ENCODE measurements around the gene TBC1D14. TPM values are rescaled to one million over a fixed set of nuclear protein-coding genes. Genes with fewer than 3 reads are reported as not detected.
A peak's percentile ranks its signal among the peaks of the same experiment; 100 is the strongest.

Gene TBC1D14
- total and polyA plus RNA-seq, 5 donors from 2014 or later: 46.6 to 67.7 (median 52.2) TPM

DNA sequence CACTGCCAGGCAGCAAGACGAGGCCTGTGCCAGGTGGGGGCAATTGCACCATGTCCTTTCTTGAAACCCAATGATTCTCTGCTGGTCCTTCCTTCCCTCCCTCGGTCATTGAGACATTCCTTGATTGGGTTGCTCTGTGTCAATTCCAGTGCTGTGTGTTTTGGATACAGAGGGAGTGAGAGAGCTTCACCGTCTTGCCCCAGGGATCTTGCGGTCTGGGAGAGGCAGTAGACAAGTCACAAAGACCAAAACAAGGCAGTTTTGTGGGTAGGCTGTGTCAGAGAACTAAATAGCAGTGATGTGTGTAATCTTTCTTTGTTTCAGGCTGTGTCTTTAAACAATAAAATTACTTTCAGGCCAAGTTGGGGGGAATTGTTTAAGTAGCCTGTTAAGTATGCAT is 94.7 kb downstream of the TBC1D14 start:
- no peaks in the 10 kb centered on the region for H3K27me3 Mint-ChIP-seq
- Histone ChIP-seq H3K36me3 (ENCODE audit: control insufficient read depth, insufficient read depth, low read length) (peaks cover 88% of the 10 kb centered on the region), H3K4me1 (ENCODE audit: control insufficient read depth, insufficient read depth, low read length, poor library complexity, severe bottlenecking) (peaks cover 7% of the 10 kb centered on the region), H3K4me3 (ENCODE audit: low read depth, low read length) (no peak overlapping the region), H3K9me3 (ENCODE audit: control insufficient read depth in 2 of 2, low read length in 2 of 2) (no peaks in the 10 kb centered on the region), H3K27ac (ENCODE audit: insufficient read depth, low read length, poor library complexity, severe bottlenecking) (no peak overlapping the region), H3K27me3 (ENCODE audit: control insufficient read depth, insufficient read depth, low read length) (no peaks in the 10 kb centered on the region)
- H3K27ac Mint-ChIP-seq: peak overlapping the region in 1 of 3 donors; percentile 58
- DNase-seq (no peak), ATAC-seq (ENCODE audit: low read depth in 2 of 2) (no peak)
- peaks cover 57% of the 10 kb centered on the region for H3K36me3 Mint-ChIP-seq
- H3K4me1 Mint-ChIP-seq: peaks cover 3 to 27% (median 5%) of the 10 kb centered on the region in 4 donors
- no peaks in the 10 kb centered on the region for H3K9me3 Mint-ChIP-seq
- no peak overlapping the region for H3K4me3 Mint-ChIP-seq

DNA sequence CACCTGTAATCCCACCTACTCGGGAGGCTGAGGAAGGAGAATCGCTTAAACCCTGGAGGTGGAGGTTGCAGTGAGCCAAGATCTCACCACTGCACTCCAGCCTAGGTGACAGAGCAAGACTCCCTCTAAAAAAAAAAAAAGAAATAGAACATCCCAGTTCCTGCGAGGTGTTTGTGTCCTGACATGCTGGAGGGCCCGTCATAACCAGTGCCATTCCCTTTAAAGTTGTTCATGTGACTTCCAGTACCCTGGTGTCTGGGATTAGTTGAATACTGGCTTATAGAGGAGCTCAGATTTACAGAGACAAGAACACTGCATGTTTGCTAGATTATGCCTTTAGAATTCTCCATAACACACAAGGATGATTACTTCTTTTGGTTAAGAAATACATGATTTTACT is 95.9 kb downstream of the TBC1D14 start:
- H3K27me3 Mint-ChIP-seq: no peaks in the 10 kb centered on the region
- H3K9me3 ChIP-seq (ENCODE audit: control insufficient read depth in 2 of 2, low read length in 2 of 2): no peaks in the 10 kb centered on the region
- no peaks in the 10 kb centered on the region for H3K9me3 Mint-ChIP-seq
- peak overlapping the region in 1 of 3 donors; percentile 41 for H3K27ac Mint-ChIP-seq
- no peaks in the 10 kb centered on the region for H3K4me1 ChIP-seq (ENCODE audit: control insufficient read depth, insufficient read depth, low read length, poor library complexity, severe bottlenecking)
- peaks cover 88% of the 10 kb centered on the region for H3K36me3 ChIP-seq (ENCODE audit: control insufficient read depth, insufficient read depth, low read length)
- DNase-seq (no peak), ATAC-seq (ENCODE audit: low read depth in 2 of 2) (no peak)
- H3K4me3 Mint-ChIP-seq: no peak overlapping the region
- peaks cover 57% of the 10 kb centered on the region for H3K36me3 Mint-ChIP-seq
- no peaks in the 10 kb centered on the region for H3K27me3 ChIP-seq (ENCODE audit: control insufficient read depth, insufficient read depth, low read length)
- H3K27ac ChIP-seq (ENCODE audit: insufficient read depth, low read length, poor library complexity, severe bottlenecking): no peak overlapping the region
- H3K4me1 Mint-ChIP-seq: peaks cover 0 to 22% (median 6%) of the 10 kb centered on the region in 4 donors
- H3K4me3 ChIP-seq (ENCODE audit: low read depth, low read length): no peak overlapping the region

- peaks cover 51% of the 10 kb centered on the region for H3K36me3 Mint-ChIP-seq
- Histone ChIP-seq H3K4me3 (ENCODE audit: low read depth, low read length) (no peak overlapping the region), H3K27ac (ENCODE audit: insufficient read depth, low read length, poor library complexity, severe bottlenecking) (no peak overlapping the region), H3K36me3 (ENCODE audit: control insufficient read depth, insufficient read depth, low read length) (peaks cover 88% of the 10 kb centered on the region), H3K4me1 (ENCODE audit: control insufficient read depth, insufficient read depth, low read length, poor library complexity, severe bottlenecking) (no peaks in the 10 kb centered on the region), H3K27me3 (ENCODE audit: control insufficient read depth, insufficient read depth, low read length) (no peaks in the 10 kb centered on the region), H3K9me3 (ENCODE audit: control insufficient read depth in 2 of 2, low read length in 2 of 2) (no peaks in the 10 kb centered on the region)
- DNase-seq: no peak
- no peaks in the 10 kb centered on the region for H3K9me3 Mint-ChIP-seq
- H3K27me3 Mint-ChIP-seq: no peaks in the 10 kb centered on the region
- H3K4me3 Mint-ChIP-seq: no peak overlapping the region
- H3K4me1 Mint-ChIP-seq: peaks cover 0 to 17% (median 6%) of the 10 kb centered on the region in 4 donors
- no peak for ATAC-seq (ENCODE audit: low read depth in 2 of 2)
- peak overlapping the region in 2 of 3 donors; percentile 41 to 89 for H3K27ac Mint-ChIP-seq
Measured at GRCh38 chr4:7006411-7006810, 96.8 kb downstream of the TBC1D14 start.

DNA sequence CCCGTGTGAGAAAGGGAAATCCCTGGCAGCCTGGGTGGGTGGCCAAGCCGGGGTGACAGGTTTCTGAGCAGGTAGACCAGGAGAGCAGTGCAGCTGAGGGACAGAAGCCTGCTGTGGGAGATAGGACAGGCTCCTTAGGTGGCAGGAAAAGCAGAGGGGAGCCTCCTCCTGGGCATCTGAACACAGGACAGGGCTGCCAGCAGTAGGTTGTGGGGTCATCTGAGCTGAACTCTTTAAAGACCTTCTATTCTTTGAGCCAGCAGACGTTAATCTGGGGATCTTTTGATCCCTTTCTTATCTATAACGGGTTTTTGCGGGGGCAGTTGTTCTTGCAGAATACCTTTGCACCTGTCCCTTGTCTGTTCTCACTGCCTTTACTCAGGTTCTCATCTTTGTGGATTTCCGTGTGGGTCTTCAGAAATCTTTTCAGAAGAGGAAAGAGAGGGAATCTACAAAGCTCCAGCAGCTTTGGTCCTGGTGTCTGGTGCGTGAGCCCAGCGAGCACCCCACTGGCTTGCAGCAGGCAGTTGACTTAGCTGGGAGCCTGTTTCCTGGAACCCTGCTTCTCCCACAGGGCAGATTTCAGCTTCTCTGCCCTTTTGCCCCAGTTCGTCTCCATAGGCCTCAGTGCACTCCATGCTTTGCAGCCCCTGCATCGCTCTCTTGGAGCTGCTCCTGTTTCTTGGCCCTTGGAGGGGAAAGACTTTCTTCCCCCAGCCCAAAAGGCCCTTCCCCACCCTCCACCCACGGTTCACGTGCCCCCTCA is 97.7 kb downstream of the TBC1D14 start:
- no peak for ATAC-seq (ENCODE audit: low read depth in 2 of 2)
- Mint-ChIP-seq H3K9me3 (no peaks in the 10 kb centered on the region), H3K4me3 (no peak overlapping the region), H3K27ac (peak overlapping the region in 2 of 3 donors; percentile 17 to 74), H3K4me1 (peaks cover 0 to 15% (median 6%) of the 10 kb centered on the region in 4 donors), H3K27me3 (no peaks in the 10 kb centered on the region), H3K36me3 (peaks cover 42% of the 10 kb centered on the region)
- no peak overlapping the region for H3K4me3 ChIP-seq (ENCODE audit: low read depth, low read length)
- DNase-seq: no peak
- no peaks in the 10 kb centered on the region for H3K27me3 ChIP-seq (ENCODE audit: control insufficient read depth, insufficient read depth, low read length)
- H3K4me1 ChIP-seq (ENCODE audit: control insufficient read depth, insufficient read depth, low read length, poor library complexity, severe bottlenecking): no peaks in the 10 kb centered on the region
- no peak overlapping the region for H3K27ac ChIP-seq (ENCODE audit: insufficient read depth, low read length, poor library complexity, severe bottlenecking)
- no peaks in the 10 kb centered on the region for H3K9me3 ChIP-seq (ENCODE audit: control insufficient read depth in 2 of 2, low read length in 2 of 2)
- peaks cover 79% of the 10 kb centered on the region for H3K36me3 ChIP-seq (ENCODE audit: control insufficient read depth, insufficient read depth, low read length)

DNA sequence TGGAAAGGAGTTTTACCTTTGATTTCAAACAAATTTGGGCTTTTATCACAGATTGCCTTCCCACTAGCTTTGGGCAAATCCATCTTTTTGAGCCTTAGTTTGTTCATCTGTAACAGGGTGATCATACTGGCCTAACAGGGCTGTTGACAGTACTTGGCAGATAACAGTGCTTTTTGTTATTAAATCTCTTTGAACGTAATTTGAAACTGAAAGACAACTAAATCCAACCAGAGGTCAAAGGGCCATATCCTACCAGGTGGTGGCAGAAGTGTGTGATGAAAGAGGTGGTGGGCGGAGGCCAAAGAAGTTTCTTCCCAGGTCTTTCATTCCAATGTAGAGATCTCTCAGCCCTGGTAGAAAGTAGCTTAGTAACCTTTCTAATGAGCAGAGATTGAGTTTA is 98.3 kb downstream of the TBC1D14 start:
- Histone ChIP-seq H3K4me3 (ENCODE audit: low read depth, low read length) (no peak overlapping the region), H3K9me3 (ENCODE audit: control insufficient read depth in 2 of 2, low read length in 2 of 2) (no peaks in the 10 kb centered on the region), H3K27me3 (ENCODE audit: control insufficient read depth, insufficient read depth, low read length) (no peaks in the 10 kb centered on the region), H3K27ac (ENCODE audit: insufficient read depth, low read length, poor library complexity, severe bottlenecking) (no peak overlapping the region), H3K36me3 (ENCODE audit: control insufficient read depth, insufficient read depth, low read length) (peaks cover 76% of the 10 kb centered on the region), H3K4me1 (ENCODE audit: control insufficient read depth, insufficient read depth, low read length, poor library complexity, severe bottlenecking) (no peaks in the 10 kb centered on the region)
- ATAC-seq (ENCODE audit: low read depth in 2 of 2) (no peak), DNase-seq (peak in 1 of 3 donors; percentile 27)
- H3K4me1 Mint-ChIP-seq: peaks cover 0 to 12% (median 6%) of the 10 kb centered on the region in 4 donors
- H3K27ac Mint-ChIP-seq: peak overlapping the region in 2 of 3 donors; percentile 17 to 88
- H3K4me3 Mint-ChIP-seq: no peak overlapping the region
- no peaks in the 10 kb centered on the region for H3K9me3 Mint-ChIP-seq
- peaks cover 40% of the 10 kb centered on the region for H3K36me3 Mint-ChIP-seq
- H3K27me3 Mint-ChIP-seq: no peaks in the 10 kb centered on the region

DNA sequence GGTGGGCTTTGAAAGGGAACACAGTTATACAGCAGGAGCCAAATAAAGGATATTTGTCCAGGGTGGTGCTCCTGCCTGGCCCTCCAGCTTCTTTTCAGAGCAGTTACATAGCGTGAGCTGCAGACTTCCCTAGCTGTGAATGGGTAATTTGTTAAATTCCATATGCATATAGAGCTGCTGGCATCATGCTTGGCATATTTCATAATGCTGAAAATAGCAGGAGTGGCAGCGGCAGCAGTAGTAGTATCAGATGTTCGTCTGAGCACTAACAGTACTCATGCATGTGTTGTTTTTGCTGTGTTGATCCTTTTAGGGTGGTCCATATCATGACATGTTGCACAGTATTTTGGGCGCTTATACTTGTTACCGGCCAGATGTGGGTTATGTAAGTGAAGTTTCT is 99.9 kb downstream of the TBC1D14 start:
- Mint-ChIP-seq H3K36me3 (peaks cover 38% of the 10 kb centered on the region), H3K4me3 (no peak overlapping the region), H3K27ac (no peak overlapping the region)

GRCh38 chr4:7013175-7013574 is 103.5 kb downstream of the TBC1D14 start:
- peaks cover 40% of the 10 kb centered on the region for H3K36me3 Mint-ChIP-seq
- no peak for DNase-seq
- Histone ChIP-seq H3K27ac (ENCODE audit: insufficient read depth, low read length, poor library complexity, severe bottlenecking) (no peak overlapping the region), H3K4me1 (ENCODE audit: control insufficient read depth, insufficient read depth, low read length, poor library complexity, severe bottlenecking) (no peaks in the 10 kb centered on the region), H3K36me3 (ENCODE audit: control insufficient read depth, insufficient read depth, low read length) (peaks cover 83% of the 10 kb centered on the region), H3K27me3 (ENCODE audit: control insufficient read depth, insufficient read depth, low read length) (no peaks in the 10 kb centered on the region), H3K4me3 (ENCODE audit: low read depth, low read length) (no peak overlapping the region), H3K9me3 (ENCODE audit: control insufficient read depth in 2 of 2, low read length in 2 of 2) (no peaks in the 10 kb centered on the region)
- no peaks in the 10 kb centered on the region for H3K27me3 Mint-ChIP-seq
- H3K27ac Mint-ChIP-seq: peak overlapping the region in 1 of 3 donors; percentile 56
- no peaks in the 10 kb centered on the region for H3K9me3 Mint-ChIP-seq
- no peak overlapping the region for H3K4me3 Mint-ChIP-seq
- no peak for ATAC-seq (ENCODE audit: low read depth in 2 of 2)
- peaks cover 0 to 4% (median under 1%) of the 10 kb centered on the region in 4 donors for H3K4me1 Mint-ChIP-seq

More for the DNA sequence above, 99.9 kb downstream of the TBC1D14 start:
- H3K9me3 Mint-ChIP-seq: no peaks in the 10 kb centered on the region
- no peak for DNase-seq
- ATAC-seq (ENCODE audit: low read depth in 2 of 2): no peak
- H3K4me3 ChIP-seq (ENCODE audit: low read depth, low read length): no peak overlapping the region
- H3K27me3 Mint-ChIP-seq: no peaks in the 10 kb centered on the region
- peaks cover 0 to 10% (median 6%) of the 10 kb centered on the region in 4 donors for H3K4me1 Mint-ChIP-seq
- H3K27me3 ChIP-seq (ENCODE audit: control insufficient read depth, insufficient read depth, low read length): no peaks in the 10 kb centered on the region
- H3K27ac ChIP-seq (ENCODE audit: insufficient read depth, low read length, poor library complexity, severe bottlenecking): no peak overlapping the region
- H3K9me3 ChIP-seq (ENCODE audit: control insufficient read depth in 2 of 2, low read length in 2 of 2): no peaks in the 10 kb centered on the region
- H3K4me1 ChIP-seq (ENCODE audit: control insufficient read depth, insufficient read depth, low read length, poor library complexity, severe bottlenecking): no peaks in the 10 kb centered on the region
- H3K36me3 ChIP-seq (ENCODE audit: control insufficient read depth, insufficient read depth, low read length): peaks cover 78% of the 10 kb centered on the region

DNA sequence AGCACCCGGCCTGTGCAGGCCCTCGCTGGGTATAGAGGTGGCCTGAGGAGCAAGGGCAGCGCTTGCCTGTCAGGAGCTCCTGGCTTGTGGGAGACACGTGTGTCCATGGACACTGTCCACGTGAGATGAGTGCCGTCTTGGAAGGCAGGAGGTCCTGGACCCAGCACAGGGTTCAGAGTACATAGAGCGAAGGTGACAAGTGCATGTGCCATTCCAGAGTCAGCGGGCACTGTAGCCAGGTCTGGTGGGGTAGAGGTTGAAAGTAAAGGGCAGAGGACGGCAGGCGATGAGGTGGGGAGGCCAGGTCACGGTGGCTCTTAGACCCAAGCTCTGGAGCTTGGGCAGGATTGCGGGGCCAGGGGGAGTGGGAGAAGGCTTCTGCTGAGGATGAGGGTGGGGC is 105.2 kb downstream of the TBC1D14 start:
- peaks cover 28% of the 10 kb centered on the region for H3K36me3 Mint-ChIP-seq
- no peaks in the 10 kb centered on the region for H3K27me3 Mint-ChIP-seq
- Histone ChIP-seq H3K27ac (ENCODE audit: insufficient read depth, low read length, poor library complexity, severe bottlenecking) (no peak overlapping the region), H3K4me3 (ENCODE audit: low read depth, low read length) (no peak overlapping the region), H3K36me3 (ENCODE audit: control insufficient read depth, insufficient read depth, low read length) (peaks cover 80% of the 10 kb centered on the region), H3K4me1 (ENCODE audit: control insufficient read depth, insufficient read depth, low read length, poor library complexity, severe bottlenecking) (no peaks in the 10 kb centered on the region), H3K9me3 (ENCODE audit: control insufficient read depth in 2 of 2, low read length in 2 of 2) (no peaks in the 10 kb centered on the region), H3K27me3 (ENCODE audit: control insufficient read depth, insufficient read depth, low read length) (no peaks in the 10 kb centered on the region)
- H3K27ac Mint-ChIP-seq: peak overlapping the region in 2 of 3 donors; percentile 39 to 69
- no peak overlapping the region for H3K4me3 Mint-ChIP-seq
- no peaks in the 10 kb centered on the region for H3K9me3 Mint-ChIP-seq
- DNase-seq (no peak), ATAC-seq (ENCODE audit: low read depth in 2 of 2) (no peak)
- H3K4me1 Mint-ChIP-seq: peaks cover 0 to 2% (median under 1%) of the 10 kb centered on the region in 4 donors
